H1 (cell line): ENCODE results near the gene TNIP3. TPM values are rescaled to one million over a fixed set of nuclear protein-coding genes. Genes with fewer than 3 reads are reported as not detected.

Experiments
- RNF2 ChIP-seq: fragments of 200-900, 300-1000 bp; sonication (generic); IDR thresholded peaks from 2 replicates; pipeline ENCODE4 v1.7.1; 2016; ENCODE audit warnings: borderline replicate concordance, low read depth, mild to moderate bottlenecking, antibody characterized with exemption, low read length; ENCODE audit not compliant: poor library complexity, severe bottlenecking; ENCODE audit errors: missing control alignments
- SIX5 ChIP-seq: IDR thresholded peaks from 2 replicates; pipeline ENCODE4 v1.6.1; 2011; ENCODE audit warnings: mild to moderate bottlenecking, low read depth, low read length
- polyA plus RNA-seq, 7 experiments: library from polyadenylated mRNA; depleted of rRNA in 3 of 7; stranded (reverse) in 5 of 7; unstranded in 2 of 7; fragments of >200 nt in 5 of 7; fragments of 200-250 nt in 2 of 7; gene quantifications; 1 replicate in 5 of 7; 2 replicates in 1 of 7; 4 replicates in 1 of 7; pipeline versions ENCODE4 v1.2.1 to v1.2.3, GENCODE V29; 2011 to 2013; ENCODE audit warnings: missing spikeins in 2 of 7, mixed read lengths in 2 of 7
- total RNA-seq: library from RNA; stranded (reverse); fragmentation: NEBNext Ultra II Directional; extraction: Animal tissue kit (Norgen Biotek cat#: 25700); gene quantifications from 2 replicates; pipeline ENCODE4 v1.2.1, GENCODE V29; 2021

TNIP3 gene
- total and polyA plus RNA-seq, 2 of the 8 experiments (the other 6 are each of a cell fraction or from before 2014, with no cell fraction given), result not detected

DNA sequence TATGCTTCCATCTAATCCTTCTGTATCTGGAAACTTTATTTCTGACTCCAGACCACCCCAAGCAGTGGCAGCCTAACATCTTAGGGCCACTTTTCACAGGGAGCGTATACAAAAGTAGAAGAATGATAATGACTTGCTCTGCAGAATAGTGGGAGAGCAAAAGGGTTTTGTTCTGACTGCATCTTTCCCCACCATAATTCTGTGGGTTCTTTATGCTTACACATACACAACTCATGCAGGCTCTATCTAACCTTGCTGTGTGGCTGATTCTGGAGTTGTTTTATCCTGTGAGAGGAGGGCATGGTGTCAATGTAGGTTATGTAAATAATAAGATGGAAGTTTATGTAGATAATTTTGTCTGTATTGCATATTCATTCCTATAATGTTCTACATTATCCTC lies 49.4 kb downstream of the TNIP3 start (continued):
- TF ChIP-seq SIX5, result no peak
- no peak for TF ChIP-seq RNF2
